ENCODE measurements around the gene FMC1.
"Not testable (repeated sequence)": the region's sequence is repeated elsewhere in the genome, so short reads cannot be mapped to it uniquely, and the experiment has no call there.

The FMC1 gene

GRCh38 chr7:139341776-139342226 lies 664 bp downstream of the FMC1 start:
- Histone ChIP-seq H3K4me1 (ENCODE audit: insufficient read depth, low read length) (peaks cover 12% of the 10 kb centered on the region), H3K4me3 (ENCODE audit: low read depth in 1 of 2, low read length in 2 of 2) (peak overlapping the region; percentile 92 to 97), H3K36me3 (ENCODE audit: insufficient read depth, low read length) (peaks cover 7% of the 10 kb centered on the region), H3K9ac (ENCODE audit: low read length) (peak overlapping the region; percentile 99), H3K27me3 (ENCODE audit: control insufficient read depth in 1 of 2, insufficient read depth in 2 of 2, low read length in 2 of 2) (no peaks in the 10 kb centered on the region), H3K27ac (ENCODE audit: low read depth, low read length) (peak overlapping the region; percentile 100), H3K9me3 (ENCODE audit: low read length) (no peaks in the 10 kb centered on the region)

GRCh38 chr7:139345042-139345441 lies 3.9 kb downstream of the FMC1 start:
- Histone ChIP-seq H3K27ac (ENCODE audit: low read depth, low read length) (no peak overlapping the region), H3K36me3 (ENCODE audit: insufficient read depth, low read length) (peaks cover 12% of the 10 kb centered on the region), H3K4me1 (ENCODE audit: insufficient read depth, low read length) (peaks cover 12% of the 10 kb centered on the region), H3K9ac (ENCODE audit: low read length) (no peak overlapping the region), H3K9me3 (ENCODE audit: low read length) (no peaks in the 10 kb centered on the region), H3K27me3 (ENCODE audit: control insufficient read depth in 1 of 2, insufficient read depth in 2 of 2, low read length in 2 of 2) (no peaks in the 10 kb centered on the region), H3K4me3 (ENCODE audit: low read depth in 1 of 2, low read length in 2 of 2) (no peak overlapping the region)

GRCh38 chr7:139351027-139351426 lies 9.9 kb downstream of the FMC1 start:
- H3K4me1 ChIP-seq (ENCODE audit: insufficient read depth, low read length): no peaks in the 10 kb centered on the region

GRCh38 chr7:139354729-139355128 lies 13.6 kb downstream of the FMC1 start:
- Histone ChIP-seq H3K27ac (ENCODE audit: low read depth, low read length) (no peak overlapping the region), H3K9ac (ENCODE audit: low read length) (no peak overlapping the region), H3K27me3 (ENCODE audit: control insufficient read depth in 1 of 2, insufficient read depth in 2 of 2, low read length in 2 of 2) (no peaks in the 10 kb centered on the region), H3K4me3 (ENCODE audit: low read depth in 1 of 2, low read length in 2 of 2) (no peak overlapping the region), H3K4me1 (ENCODE audit: insufficient read depth, low read length) (no peaks in the 10 kb centered on the region), H3K9me3 (ENCODE audit: low read length) (no peaks in the 10 kb centered on the region), H3K36me3 (ENCODE audit: insufficient read depth, low read length) (no peaks in the 10 kb centered on the region)

More at GRCh38 chr7:139351027-139351426, 9.9 kb downstream of the FMC1 start:
- H3K9ac ChIP-seq (ENCODE audit: low read length): no peak overlapping the region
- no peak overlapping the region for H3K4me3 ChIP-seq (ENCODE audit: low read depth in 1 of 2, low read length in 2 of 2)
- no peak overlapping the region for H3K27ac ChIP-seq (ENCODE audit: low read depth, low read length)
- no peaks in the 10 kb centered on the region for H3K27me3 ChIP-seq (ENCODE audit: control insufficient read depth in 1 of 2, insufficient read depth in 2 of 2, low read length in 2 of 2)
- peaks cover 12% of the 10 kb centered on the region for H3K36me3 ChIP-seq (ENCODE audit: insufficient read depth, low read length)
- H3K9me3 ChIP-seq (ENCODE audit: low read length): no peaks in the 10 kb centered on the region

GRCh38 chr7:139355320-139355719 lies 14.2 kb downstream of the FMC1 start:
- H3K4me1 ChIP-seq (ENCODE audit: insufficient read depth, low read length): no peaks in the 10 kb centered on the region
- H3K36me3 ChIP-seq (ENCODE audit: insufficient read depth, low read length): no peaks in the 10 kb centered on the region
- H3K27me3 ChIP-seq (ENCODE audit: control insufficient read depth in 1 of 2, insufficient read depth in 2 of 2, low read length in 2 of 2): no peaks in the 10 kb centered on the region
- no peaks in the 10 kb centered on the region for H3K9me3 ChIP-seq (ENCODE audit: low read length)
- H3K4me3 ChIP-seq (ENCODE audit: low read depth in 1 of 2, low read length in 2 of 2): no peak overlapping the region
- no peak overlapping the region for H3K27ac ChIP-seq (ENCODE audit: low read depth, low read length)
- no peak overlapping the region for H3K9ac ChIP-seq (ENCODE audit: low read length)

GRCh38 chr7:139357729-139358506 lies 16.8 kb downstream of the FMC1 start:
- H3K27me3 ChIP-seq (ENCODE audit: control insufficient read depth in 1 of 2, insufficient read depth in 2 of 2, low read length in 2 of 2); H3K9me3 ChIP-seq (ENCODE audit: low read length); H3K36me3 ChIP-seq (ENCODE audit: insufficient read depth, low read length): not testable (repeated sequence)
- Histone ChIP-seq H3K4me1 (ENCODE audit: insufficient read depth, low read length) (peaks cover 18% of the 10 kb centered on the region), H3K9ac (ENCODE audit: low read length) (peak overlapping the region; percentile 93), H3K4me3 (ENCODE audit: low read depth in 1 of 2, low read length in 2 of 2) (peak overlapping the region in 1 of 2 donors; percentile 93), H3K27ac (ENCODE audit: low read depth, low read length) (peak overlapping the region; percentile 97)

- H3K4me1 ChIP-seq (ENCODE audit: insufficient read depth, low read length): peaks cover 22% of the 10 kb centered on the region
- no peaks in the 10 kb centered on the region for H3K9me3 ChIP-seq (ENCODE audit: low read length)
- no peaks in the 10 kb centered on the region for H3K36me3 ChIP-seq (ENCODE audit: insufficient read depth, low read length)
- H3K4me3 ChIP-seq (ENCODE audit: low read depth in 1 of 2, low read length in 2 of 2): peak overlapping the region; percentile 93 to 95
- peak overlapping the region; percentile 97 for H3K27ac ChIP-seq (ENCODE audit: low read depth, low read length)
- H3K27me3 ChIP-seq (ENCODE audit: control insufficient read depth in 1 of 2, insufficient read depth in 2 of 2, low read length in 2 of 2): no peaks in the 10 kb centered on the region
- peak overlapping the region; percentile 93 for H3K9ac ChIP-seq (ENCODE audit: low read length)
Observed at GRCh38 chr7:139358541-139359365, 17.6 kb downstream of the FMC1 start.

GRCh38 chr7:139359366-139360209 lies 18.5 kb downstream of the FMC1 start, which contains the start of gene LUC7L2:
Gene LUC7L2 (plus strand): TSS chr7:139359894. CDS start chr7:139360262, 368 bp downstream.
- H3K36me3 ChIP-seq (ENCODE audit: insufficient read depth, low read length): no peaks in the 10 kb centered on the region
- peak within 1 kb of the TSS; percentile 93 to 95 for H3K4me3 ChIP-seq (ENCODE audit: low read depth in 1 of 2, low read length in 2 of 2)
- H3K4me1 ChIP-seq (ENCODE audit: insufficient read depth, low read length): peaks cover 22% of the 10 kb centered on the region
- no peaks in the 10 kb centered on the region for H3K9me3 ChIP-seq (ENCODE audit: low read length)
- H3K27ac ChIP-seq (ENCODE audit: low read depth, low read length): peak within 1 kb of the TSS; percentile 97
- H3K9ac ChIP-seq (ENCODE audit: low read length): peak within 1 kb of the TSS; percentile 96
- H3K27me3 ChIP-seq (ENCODE audit: control insufficient read depth in 1 of 2, insufficient read depth in 2 of 2, low read length in 2 of 2): no peaks in the 10 kb centered on the region

GRCh38 chr7:139360210-139360947 lies 19.2 kb downstream of the FMC1 start:
- Histone ChIP-seq H3K27me3 (ENCODE audit: control insufficient read depth in 1 of 2, insufficient read depth in 2 of 2, low read length in 2 of 2) (no peaks in the 10 kb centered on the region), H3K9ac (ENCODE audit: low read length) (peak overlapping the region; percentile 96), H3K4me1 (ENCODE audit: insufficient read depth, low read length) (peaks cover 25% of the 10 kb centered on the region), H3K36me3 (ENCODE audit: insufficient read depth, low read length) (no peaks in the 10 kb centered on the region), H3K9me3 (ENCODE audit: low read length) (no peaks in the 10 kb centered on the region), H3K4me3 (ENCODE audit: low read depth in 1 of 2, low read length in 2 of 2) (peak overlapping the region; percentile 93 to 95), H3K27ac (ENCODE audit: low read depth, low read length) (peak overlapping the region; percentile 97)

- peaks cover under 1% of the 10 kb centered on the region for H3K36me3 ChIP-seq (ENCODE audit: insufficient read depth, low read length)
- H3K27ac ChIP-seq (ENCODE audit: low read depth, low read length): peak overlapping the region; percentile 97
- H3K27me3 ChIP-seq (ENCODE audit: control insufficient read depth in 1 of 2, insufficient read depth in 2 of 2, low read length in 2 of 2): no peaks in the 10 kb centered on the region
- H3K4me1 ChIP-seq (ENCODE audit: insufficient read depth, low read length): peaks cover 31% of the 10 kb centered on the region
- H3K9ac ChIP-seq (ENCODE audit: low read length): peak overlapping the region; percentile 96
- H3K9me3 ChIP-seq (ENCODE audit: low read length): no peaks in the 10 kb centered on the region
- H3K4me3 ChIP-seq (ENCODE audit: low read depth in 1 of 2, low read length in 2 of 2): peak overlapping the region; percentile 93 to 95
Observed at GRCh38 chr7:139360948-139361307, 19.8 kb downstream of the FMC1 start.
